ENCODE measurements around the gene TACR1. TPM values are rescaled to one million over a fixed set of nuclear protein-coding genes. Genes with fewer than 3 reads are reported as not detected.

Gene TACR1
- polyA plus RNA-seq, 1 experiment = 0.30 TPM

DNA sequence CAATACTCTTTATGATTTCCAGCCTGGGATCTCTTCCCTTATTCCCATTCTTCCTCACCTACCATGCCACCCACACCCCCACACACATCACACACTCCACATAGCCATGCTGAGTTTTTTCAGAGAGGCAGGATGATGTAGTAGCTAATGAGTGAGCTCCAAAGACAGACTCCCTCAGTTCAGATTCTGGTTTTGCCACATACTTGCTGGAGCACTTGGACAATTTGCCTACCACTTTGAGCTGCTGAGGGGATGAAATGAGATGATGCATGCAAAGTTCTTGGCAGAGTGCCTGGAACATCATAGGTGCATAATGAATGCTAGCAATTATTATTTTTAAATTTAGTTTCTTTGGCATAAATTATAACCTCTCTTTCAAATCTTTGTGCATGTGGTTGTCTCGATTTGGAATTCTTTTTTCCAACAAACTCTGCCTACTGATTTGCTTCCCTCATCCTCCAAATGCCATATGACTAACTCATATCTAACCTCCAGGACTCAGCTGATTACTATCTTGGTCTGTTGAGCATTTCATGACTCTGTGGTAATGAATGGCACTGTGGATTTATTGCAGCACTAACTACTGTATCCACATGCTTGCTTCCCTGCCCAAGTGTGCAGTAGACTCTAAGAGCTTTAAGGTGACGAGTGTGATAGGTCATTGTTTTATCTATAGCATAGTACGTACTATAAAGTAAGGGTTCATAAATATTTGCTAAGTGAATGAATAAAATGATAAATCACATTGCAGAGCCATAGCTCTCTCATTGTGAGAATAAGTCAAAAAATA is 99.1 kb downstream of the TACR1 start:
- CTCF ChIA-PET = interaction anchor here (0.6 to 1.6 kb wide), 5 partner anchors 36 to 364 kb away, joined by 3 to 7 read pairs (median 3); partner anchors contain the start of gene TACR1
- H3K27ac ChIP-seq (ENCODE audit: low read depth, low read length) = no peak overlapping the region
- TF ChIP-seq, protein P1, sequence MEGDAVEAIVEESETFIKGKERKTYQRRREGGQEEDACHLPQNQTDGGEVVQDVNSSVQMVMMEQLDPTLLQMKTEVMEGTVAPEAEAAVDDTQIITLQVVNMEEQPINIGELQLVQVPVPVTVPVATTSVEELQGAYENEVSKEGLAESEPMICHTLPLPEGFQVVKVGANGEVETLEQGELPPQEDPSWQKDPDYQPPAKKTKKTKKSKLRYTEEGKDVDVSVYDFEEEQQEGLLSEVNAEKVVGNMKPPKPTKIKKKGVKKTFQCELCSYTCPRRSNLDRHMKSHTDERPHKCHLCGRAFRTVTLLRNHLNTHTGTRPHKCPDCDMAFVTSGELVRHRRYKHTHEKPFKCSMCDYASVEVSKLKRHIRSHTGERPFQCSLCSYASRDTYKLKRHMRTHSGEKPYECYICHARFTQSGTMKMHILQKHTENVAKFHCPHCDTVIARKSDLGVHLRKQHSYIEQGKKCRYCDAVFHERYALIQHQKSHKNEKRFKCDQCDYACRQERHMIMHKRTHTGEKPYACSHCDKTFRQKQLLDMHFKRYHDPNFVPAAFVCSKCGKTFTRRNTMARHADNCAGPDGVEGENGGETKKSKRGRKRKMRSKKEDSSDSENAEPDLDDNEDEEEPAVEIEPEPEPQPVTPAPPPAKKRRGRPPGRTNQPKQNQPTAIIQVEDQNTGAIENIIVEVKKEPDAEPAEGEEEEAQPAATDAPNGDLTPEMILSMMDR (IDR thresholded peaks at IDR 0.05; ENCODE audit: low read depth, low read length) = no peak
- no peak for DNase-seq (ENCODE audit: low read depth, low spot score)
- POLR2A ChIA-PET = no interaction called here
- no peaks in the 10 kb centered on the region; the same call in 1 of the 2 replicates for H3K9me3 ChIP-seq (ENCODE audit: control insufficient read depth, insufficient read depth, low read length)
- no peak overlapping the region for H3K4me3 ChIP-seq (ENCODE audit: low read depth, low read length)
- H3K27me3 ChIP-seq (ENCODE audit: control insufficient read depth, insufficient read depth, low read length) = no peaks in the 10 kb centered on the region

DNA sequence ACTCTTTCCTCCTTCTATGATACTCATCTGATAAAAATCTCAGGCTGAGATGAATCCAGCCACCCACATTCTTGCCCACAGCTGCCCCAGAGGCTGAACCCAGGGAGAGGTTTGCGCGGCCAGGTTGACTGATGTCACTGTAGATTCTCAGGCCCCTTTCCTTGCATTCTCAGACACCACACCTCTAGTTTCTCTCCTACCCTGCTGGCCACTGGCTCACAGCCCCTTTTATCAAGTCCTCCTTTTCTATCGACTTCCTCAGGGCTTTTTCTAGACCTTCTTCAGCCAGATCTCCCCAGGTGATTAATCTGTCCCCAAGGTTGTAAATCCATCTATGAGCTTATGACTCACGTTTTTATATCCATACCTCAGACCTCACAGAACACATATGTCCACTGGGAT is 99.8 kb downstream of the TACR1 start:
- no peaks in the 10 kb centered on the region; the same call in 1 of the 2 replicates for H3K9me3 ChIP-seq (ENCODE audit: control insufficient read depth, insufficient read depth, low read length)
- TF ChIP-seq, protein P1 (IDR thresholded peaks at IDR 0.05; ENCODE audit: low read depth, low read length) = no peak
- CTCF ChIA-PET = interaction anchor here (0.6 to 1.6 kb wide), 4 partner anchors 101 to 365 kb away, joined by 3 to 5 read pairs (median 3); no protein-coding TSS in a partner anchor

DNA sequence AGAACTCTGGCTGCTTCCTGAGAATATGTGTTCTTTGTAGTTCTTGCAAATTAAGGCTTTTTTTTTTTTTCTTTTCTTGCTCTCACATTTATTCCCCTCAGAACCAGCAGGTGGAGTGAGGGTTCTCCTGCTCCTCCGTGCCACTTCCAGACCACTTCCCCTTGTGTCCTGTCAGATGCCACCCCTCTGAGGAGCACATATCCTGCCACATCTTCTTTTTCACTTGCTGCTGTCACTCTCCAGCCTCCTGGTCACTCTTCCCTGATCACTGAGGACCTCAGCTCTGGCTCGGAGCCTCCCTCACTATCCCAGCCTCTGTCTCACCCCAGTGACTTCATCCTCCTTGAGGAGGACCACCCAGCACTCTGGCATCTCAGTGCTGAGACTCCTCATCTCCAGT is 100.5 kb downstream of the TACR1 start:
- ChIA-PET CTCF (interaction anchor here (0.6 to 1.5 kb wide), 2 partner anchors 101 to 362 kb away, joined by 3 read pairs; no protein-coding TSS in a partner anchor), POLR2A (no interaction called here)
- no peak overlapping the region for H3K27ac ChIP-seq (ENCODE audit: low read depth, low read length)
- TF ChIP-seq, protein P1 (IDR thresholded peaks at IDR 0.05; ENCODE audit: low read depth, low read length) = peak; percentile 54
- H3K27me3 ChIP-seq (ENCODE audit: control insufficient read depth, insufficient read depth, low read length) = no peaks in the 10 kb centered on the region
- no peak for DNase-seq (ENCODE audit: low read depth, low spot score)
- H3K9me3 ChIP-seq (ENCODE audit: control insufficient read depth, insufficient read depth, low read length) = no peaks in the 10 kb centered on the region; the same call in 1 of the 2 replicates
- no peak overlapping the region for H3K4me3 ChIP-seq (ENCODE audit: low read depth, low read length)

More for the DNA sequence above, 99.8 kb downstream of the TACR1 start:
- POLR2A ChIA-PET = no interaction called here
- Histone ChIP-seq H3K27me3 (ENCODE audit: control insufficient read depth, insufficient read depth, low read length) (no peaks in the 10 kb centered on the region), H3K27ac (ENCODE audit: low read depth, low read length) (no peak overlapping the region), H3K4me3 (ENCODE audit: low read depth, low read length) (no peak overlapping the region)
- no peak for DNase-seq (ENCODE audit: low read depth, low spot score)

DNA sequence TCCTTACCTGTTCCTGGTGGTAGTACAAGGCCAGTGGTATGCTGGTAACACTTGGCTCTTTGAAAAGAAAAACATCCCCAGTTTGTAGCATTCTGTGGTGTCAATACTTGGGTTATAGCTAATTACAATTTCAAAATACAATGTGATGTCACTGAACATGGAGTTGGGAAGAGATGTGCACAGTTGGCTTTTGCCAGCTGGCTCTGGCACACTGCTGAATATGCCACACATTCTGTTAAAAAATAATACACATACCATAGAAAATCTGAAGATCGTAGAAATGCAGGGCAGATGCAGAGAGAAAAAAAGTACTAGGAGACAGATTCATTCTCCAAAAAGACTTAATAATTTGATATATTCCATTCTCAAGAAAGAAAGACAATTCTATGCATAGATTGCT is 101.5 kb downstream of the TACR1 start:
- no peaks in the 10 kb centered on the region for H3K27me3 ChIP-seq (ENCODE audit: control insufficient read depth, insufficient read depth, low read length)
- ChIA-PET POLR2A (no interaction called here), CTCF (no interaction called here)
- TF ChIP-seq, protein P1 (IDR thresholded peaks at IDR 0.05; ENCODE audit: low read depth, low read length) = no peak
- no peaks in the 10 kb centered on the region; the same call in 1 of the 2 replicates for H3K9me3 ChIP-seq (ENCODE audit: control insufficient read depth, insufficient read depth, low read length)
- no peak overlapping the region for H3K4me3 ChIP-seq (ENCODE audit: low read depth, low read length)
- no peak for DNase-seq (ENCODE audit: low read depth, low spot score)
- H3K27ac ChIP-seq (ENCODE audit: low read depth, low read length) = no peak overlapping the region

DNA sequence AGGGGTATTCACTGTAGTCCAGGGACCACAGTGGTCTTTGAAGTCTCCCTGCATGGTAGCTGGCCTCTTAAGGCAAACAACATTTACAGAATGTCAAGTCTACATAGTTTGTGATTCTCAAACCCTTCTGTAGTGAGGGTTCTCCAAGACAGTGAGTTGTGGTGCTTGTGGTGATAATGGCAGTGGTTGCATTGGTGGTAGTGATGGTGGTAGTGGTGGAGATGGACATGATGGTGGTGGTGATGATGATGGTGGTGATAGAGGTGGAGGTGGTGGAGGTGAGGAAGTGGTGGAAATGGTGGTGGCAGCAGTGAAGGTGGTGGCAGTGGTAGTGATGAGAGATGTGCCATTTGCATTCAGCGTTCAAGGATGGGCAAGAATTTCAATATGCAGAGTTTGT is 104.9 kb downstream of the TACR1 start:
- TF ChIP-seq, protein P1 (IDR thresholded peaks at IDR 0.05; ENCODE audit: low read depth, low read length) = no peak
- no peak overlapping the region for H3K4me3 ChIP-seq (ENCODE audit: low read depth, low read length)
- H3K27ac ChIP-seq (ENCODE audit: low read depth, low read length) = no peak overlapping the region
- ChIA-PET POLR2A (no interaction called here), CTCF (interaction anchor here (1.8 kb wide), 1 partner anchor 30 kb away, joined by 4 read pairs; no protein-coding TSS in a partner anchor)
- H3K9me3 ChIP-seq (ENCODE audit: control insufficient read depth, insufficient read depth, low read length) = no peaks in the 10 kb centered on the region
- DNase-seq (ENCODE audit: low read depth, low spot score) = no peak
- H3K27me3 ChIP-seq (ENCODE audit: control insufficient read depth, insufficient read depth, low read length) = no peaks in the 10 kb centered on the region

All from AG04450 (cell line).